ENCODE results near the gene BLOC1S5.

Gene BLOC1S5

GRCh38 chr6:8075704-8076103 lies 11.5 kb upstream of the BLOC1S5 start:
- Histone ChIP-seq H3K4me3 (ENCODE audit: low read depth in 1 of 2, low read length in 2 of 2) (no peak overlapping the region), H3K9ac (ENCODE audit: low read length) (no peak overlapping the region), H3K36me3 (ENCODE audit: insufficient read depth, low read length) (no peaks in the 10 kb centered on the region), H3K9me3 (ENCODE audit: low read length) (no peaks in the 10 kb centered on the region), H3K4me1 (ENCODE audit: insufficient read depth, low read length) (no peaks in the 10 kb centered on the region), H3K27me3 (ENCODE audit: control insufficient read depth in 1 of 2, insufficient read depth in 2 of 2, low read length in 2 of 2) (no peaks in the 10 kb centered on the region), H3K27ac (ENCODE audit: low read depth, low read length) (no peak overlapping the region)

DNA sequence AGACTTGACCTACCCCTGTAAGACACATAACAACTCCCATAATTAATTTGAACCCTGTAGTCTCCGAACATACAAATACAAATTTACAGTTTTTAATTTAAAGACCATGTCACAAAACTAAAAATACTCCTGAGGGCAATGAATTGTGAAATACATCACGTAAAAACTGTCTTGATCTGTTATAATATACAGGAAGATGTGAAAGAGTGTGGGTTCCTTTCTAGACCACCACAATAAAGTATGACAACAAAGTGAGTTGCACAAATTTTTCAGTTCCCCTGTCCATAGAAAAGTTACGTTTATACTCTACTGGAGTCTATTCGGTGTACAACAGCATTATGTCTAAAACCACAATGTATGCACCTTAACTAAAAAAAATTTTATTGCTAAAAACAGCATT lies 11.0 kb upstream of the BLOC1S5 start:
- Histone ChIP-seq H3K4me3 (ENCODE audit: low read depth in 1 of 2, low read length in 2 of 2) (no peak overlapping the region), H3K27me3 (ENCODE audit: control insufficient read depth in 1 of 2, insufficient read depth in 2 of 2, low read length in 2 of 2) (no peaks in the 10 kb centered on the region), H3K4me1 (ENCODE audit: insufficient read depth, low read length) (no peaks in the 10 kb centered on the region), H3K27ac (ENCODE audit: low read depth, low read length) (no peak overlapping the region), H3K36me3 (ENCODE audit: insufficient read depth, low read length) (no peaks in the 10 kb centered on the region), H3K9me3 (ENCODE audit: low read length) (no peaks in the 10 kb centered on the region), H3K9ac (ENCODE audit: low read length) (no peak overlapping the region)

GRCh38 chr6:8074213-8074612 lies 10.0 kb upstream of the BLOC1S5 start:
- Histone ChIP-seq H3K4me3 (ENCODE audit: low read depth in 1 of 2, low read length in 2 of 2) (no peak overlapping the region), H3K4me1 (ENCODE audit: insufficient read depth, low read length) (no peaks in the 10 kb centered on the region), H3K36me3 (ENCODE audit: insufficient read depth, low read length) (no peaks in the 10 kb centered on the region), H3K9ac (ENCODE audit: low read length) (no peak overlapping the region), H3K9me3 (ENCODE audit: low read length) (no peaks in the 10 kb centered on the region), H3K27ac (ENCODE audit: low read depth, low read length) (no peak overlapping the region), H3K27me3 (ENCODE audit: control insufficient read depth in 1 of 2, insufficient read depth in 2 of 2, low read length in 2 of 2) (no peaks in the 10 kb centered on the region)

DNA sequence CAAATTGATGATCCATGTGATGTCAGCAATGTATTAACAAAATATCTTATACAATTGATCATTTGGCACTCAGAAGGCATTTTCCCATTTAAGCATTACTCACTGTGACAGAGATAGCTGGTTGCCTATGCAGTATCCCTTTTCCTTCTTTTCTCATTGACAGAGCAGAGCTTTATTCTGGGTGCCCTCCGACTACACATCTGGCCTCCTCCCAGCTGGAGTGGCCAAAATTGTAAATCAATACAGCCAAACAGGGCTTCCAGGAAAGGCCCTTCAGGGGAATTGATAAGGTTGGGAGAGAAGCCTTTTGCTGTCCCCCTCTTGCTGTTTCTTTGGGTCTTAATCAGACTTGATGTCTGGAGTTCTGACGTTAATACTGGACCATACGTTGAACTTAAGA lies 9.6 kb upstream of the BLOC1S5 start:
- no peaks in the 10 kb centered on the region for H3K9me3 ChIP-seq (ENCODE audit: low read length)
- H3K9ac ChIP-seq (ENCODE audit: low read length): no peak overlapping the region
- no peak overlapping the region for H3K4me3 ChIP-seq (ENCODE audit: low read depth in 1 of 2, low read length in 2 of 2)
- no peaks in the 10 kb centered on the region for H3K36me3 ChIP-seq (ENCODE audit: insufficient read depth, low read length)
- H3K27me3 ChIP-seq (ENCODE audit: control insufficient read depth in 1 of 2, insufficient read depth in 2 of 2, low read length in 2 of 2): no peaks in the 10 kb centered on the region
- H3K4me1 ChIP-seq (ENCODE audit: insufficient read depth, low read length): no peaks in the 10 kb centered on the region
- H3K27ac ChIP-seq (ENCODE audit: low read depth, low read length): no peak overlapping the region

GRCh38 chr6:8070718-8071117 lies 6.5 kb upstream of the BLOC1S5 start:
- Histone ChIP-seq H3K9me3 (ENCODE audit: low read length) (no peaks in the 10 kb centered on the region), H3K36me3 (ENCODE audit: insufficient read depth, low read length) (no peaks in the 10 kb centered on the region), H3K9ac (ENCODE audit: low read length) (no peak overlapping the region), H3K27me3 (ENCODE audit: control insufficient read depth in 1 of 2, insufficient read depth in 2 of 2, low read length in 2 of 2) (no peaks in the 10 kb centered on the region), H3K27ac (ENCODE audit: low read depth, low read length) (no peak overlapping the region), H3K4me3 (ENCODE audit: low read depth in 1 of 2, low read length in 2 of 2) (no peak overlapping the region), H3K4me1 (ENCODE audit: insufficient read depth, low read length) (no peaks in the 10 kb centered on the region)

GRCh38 chr6:8069631-8070284 lies 5.6 kb upstream of the BLOC1S5 start:
- H3K4me1 ChIP-seq (ENCODE audit: insufficient read depth, low read length): peaks cover 6% of the 10 kb centered on the region

GRCh38 chr6:8069151-8069550 lies 5.0 kb upstream of the BLOC1S5 start:
- no peak overlapping the region for H3K27ac ChIP-seq (ENCODE audit: low read depth, low read length)
- H3K9ac ChIP-seq (ENCODE audit: low read length): no peak overlapping the region
- no peaks in the 10 kb centered on the region for H3K27me3 ChIP-seq (ENCODE audit: control insufficient read depth in 1 of 2, insufficient read depth in 2 of 2, low read length in 2 of 2)
- H3K36me3 ChIP-seq (ENCODE audit: insufficient read depth, low read length): no peaks in the 10 kb centered on the region
- no peak overlapping the region for H3K4me3 ChIP-seq (ENCODE audit: low read depth in 1 of 2, low read length in 2 of 2)
- peaks cover 9% of the 10 kb centered on the region for H3K4me1 ChIP-seq (ENCODE audit: insufficient read depth, low read length)
- H3K9me3 ChIP-seq (ENCODE audit: low read length): no peaks in the 10 kb centered on the region

More at GRCh38 chr6:8069631-8070284, 5.6 kb upstream of the BLOC1S5 start:
- H3K9me3 ChIP-seq (ENCODE audit: low read length): no peaks in the 10 kb centered on the region
- no peak overlapping the region for H3K4me3 ChIP-seq (ENCODE audit: low read depth in 1 of 2, low read length in 2 of 2)
- no peak overlapping the region for H3K9ac ChIP-seq (ENCODE audit: low read length)
- H3K27ac ChIP-seq (ENCODE audit: low read depth, low read length): no peak overlapping the region
- no peaks in the 10 kb centered on the region for H3K36me3 ChIP-seq (ENCODE audit: insufficient read depth, low read length)
- no peaks in the 10 kb centered on the region for H3K27me3 ChIP-seq (ENCODE audit: control insufficient read depth in 1 of 2, insufficient read depth in 2 of 2, low read length in 2 of 2)

- Histone ChIP-seq H3K27ac (ENCODE audit: low read depth, low read length) (no peak overlapping the region), H3K9me3 (ENCODE audit: low read length) (no peaks in the 10 kb centered on the region), H3K9ac (ENCODE audit: low read length) (no peak overlapping the region)
These were observed 1.9 kb upstream of the BLOC1S5 start for GRCh38 chr6:8066108-8066507.

GRCh38 chr6:8065519-8065911 lies 1.3 kb upstream of the BLOC1S5 start:
- H3K4me1 ChIP-seq (ENCODE audit: insufficient read depth, low read length): peaks cover 9% of the 10 kb centered on the region
- H3K36me3 ChIP-seq (ENCODE audit: insufficient read depth, low read length): peaks cover 9% of the 10 kb centered on the region
- no peak overlapping the region for H3K4me3 ChIP-seq (ENCODE audit: low read depth in 1 of 2, low read length in 2 of 2)
- no peak overlapping the region for H3K27ac ChIP-seq (ENCODE audit: low read depth, low read length)
- H3K9ac ChIP-seq (ENCODE audit: low read length): no peak overlapping the region
- no peaks in the 10 kb centered on the region for H3K9me3 ChIP-seq (ENCODE audit: low read length)
- H3K27me3 ChIP-seq (ENCODE audit: control insufficient read depth in 1 of 2, insufficient read depth in 2 of 2, low read length in 2 of 2): no peaks in the 10 kb centered on the region

More at GRCh38 chr6:8066108-8066507, 1.9 kb upstream of the BLOC1S5 start:
- peaks cover 9% of the 10 kb centered on the region for H3K4me1 ChIP-seq (ENCODE audit: insufficient read depth, low read length)
- no peaks in the 10 kb centered on the region for H3K27me3 ChIP-seq (ENCODE audit: control insufficient read depth in 1 of 2, insufficient read depth in 2 of 2, low read length in 2 of 2)
- H3K36me3 ChIP-seq (ENCODE audit: insufficient read depth, low read length): peaks cover 9% of the 10 kb centered on the region
- H3K4me3 ChIP-seq (ENCODE audit: low read depth in 1 of 2, low read length in 2 of 2): no peak overlapping the region

- Histone ChIP-seq H3K27ac (ENCODE audit: low read depth, low read length) (peak overlapping the region; percentile 60), H3K27me3 (ENCODE audit: control insufficient read depth in 1 of 2, insufficient read depth in 2 of 2, low read length in 2 of 2) (no peaks in the 10 kb centered on the region), H3K36me3 (ENCODE audit: insufficient read depth, low read length) (peaks cover 14% of the 10 kb centered on the region), H3K4me3 (ENCODE audit: low read depth in 1 of 2, low read length in 2 of 2) (peak overlapping the region; percentile 17 to 83), H3K9me3 (ENCODE audit: low read length) (no peaks in the 10 kb centered on the region), H3K4me1 (ENCODE audit: insufficient read depth, low read length) (peaks cover 9% of the 10 kb centered on the region), H3K9ac (ENCODE audit: low read length) (peak overlapping the region; percentile 91)
These were observed 689 bp upstream of the BLOC1S5 start for GRCh38 chr6:8064638-8065518.

DNA sequence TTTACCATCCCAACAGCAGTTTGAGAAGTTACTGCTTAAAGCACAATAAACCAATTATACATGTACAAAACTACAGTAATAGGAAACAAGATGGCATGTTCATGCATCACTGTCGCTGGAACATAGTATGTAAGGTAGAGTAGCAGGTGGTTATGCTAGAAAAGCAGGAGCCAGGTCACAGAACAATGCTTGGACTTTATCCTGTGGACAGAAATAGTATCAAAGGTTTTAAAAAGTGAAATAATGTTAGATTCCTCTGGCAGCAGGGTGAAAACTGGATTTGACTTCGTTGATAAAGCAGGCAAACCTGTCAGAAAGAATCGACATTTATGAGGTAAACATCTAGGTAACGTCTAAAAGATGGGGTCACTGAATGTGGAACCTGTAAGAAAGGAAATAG lies 2.5 kb downstream of the BLOC1S5 start:
- Histone ChIP-seq H3K27me3 (ENCODE audit: control insufficient read depth in 1 of 2, insufficient read depth in 2 of 2, low read length in 2 of 2) (no peaks in the 10 kb centered on the region), H3K9ac (ENCODE audit: low read length) (no peak overlapping the region), H3K36me3 (ENCODE audit: insufficient read depth, low read length) (peaks cover 29% of the 10 kb centered on the region), H3K4me3 (ENCODE audit: low read depth in 1 of 2, low read length in 2 of 2) (no peak overlapping the region), H3K9me3 (ENCODE audit: low read length) (no peaks in the 10 kb centered on the region), H3K27ac (ENCODE audit: low read depth, low read length) (no peak overlapping the region), H3K4me1 (ENCODE audit: insufficient read depth, low read length) (peaks cover 9% of the 10 kb centered on the region)

All from muscle layer of colon (tissue), 2 donors.